Suprapubic skin (tissue), 4 donors: ENCODE data around the gene KRTAP1-3.

Experiments
- EP300 ChIP-seq: sonication (generic); formaldehyde crosslinking; IDR thresholded peaks from one replicate; pipeline ENCODE4 v1.6.1; 2017; ENCODE audit warnings: antibody characterized with exemption
- POLR2A ChIP-seq, 2 donors: fragments of 450-650 bp; IDR thresholded peaks; one replicate each; pipeline ENCODE4 v1.6.1; 2017; ENCODE audit warnings: antibody characterized with exemption in 2 of 2, mild to moderate bottlenecking in 2 of 2, moderate library complexity in 2 of 2
- POLR2AphosphoS5 ChIP-seq, 3 donors: sonication (generic); formaldehyde crosslinking; IDR thresholded peaks; one replicate each; pipeline ENCODE4 v1.6.1; 2017; ENCODE audit warnings: antibody characterized with exemption in 3 of 3
- TF ChIP-seq, protein P1 (sequence below), 2 donors: fragments of 200-600 bp in 1 of 2; fragments of 450-650 bp in 1 of 2; sonication (generic) in 1 of 2; IDR thresholded peaks; one replicate each; pipeline ENCODE4 v1.5.1; 2016 to 2019; ENCODE audit warnings: antibody characterized with exemption in 2 of 2, mild to moderate bottlenecking in 1 of 2, moderate library complexity in 1 of 2

GRCh38 chr17:41009936-41010335 lies 24.7 kb downstream of the KRTAP1-3 start:
- TF ChIP-seq EP300 (no peak), POLR2A (IDR thresholded peaks at IDR 0.05) (no peak), POLR2AphosphoS5 (IDR thresholded peaks at IDR 0.05) (no peak)
- TF ChIP-seq, protein P1, sequence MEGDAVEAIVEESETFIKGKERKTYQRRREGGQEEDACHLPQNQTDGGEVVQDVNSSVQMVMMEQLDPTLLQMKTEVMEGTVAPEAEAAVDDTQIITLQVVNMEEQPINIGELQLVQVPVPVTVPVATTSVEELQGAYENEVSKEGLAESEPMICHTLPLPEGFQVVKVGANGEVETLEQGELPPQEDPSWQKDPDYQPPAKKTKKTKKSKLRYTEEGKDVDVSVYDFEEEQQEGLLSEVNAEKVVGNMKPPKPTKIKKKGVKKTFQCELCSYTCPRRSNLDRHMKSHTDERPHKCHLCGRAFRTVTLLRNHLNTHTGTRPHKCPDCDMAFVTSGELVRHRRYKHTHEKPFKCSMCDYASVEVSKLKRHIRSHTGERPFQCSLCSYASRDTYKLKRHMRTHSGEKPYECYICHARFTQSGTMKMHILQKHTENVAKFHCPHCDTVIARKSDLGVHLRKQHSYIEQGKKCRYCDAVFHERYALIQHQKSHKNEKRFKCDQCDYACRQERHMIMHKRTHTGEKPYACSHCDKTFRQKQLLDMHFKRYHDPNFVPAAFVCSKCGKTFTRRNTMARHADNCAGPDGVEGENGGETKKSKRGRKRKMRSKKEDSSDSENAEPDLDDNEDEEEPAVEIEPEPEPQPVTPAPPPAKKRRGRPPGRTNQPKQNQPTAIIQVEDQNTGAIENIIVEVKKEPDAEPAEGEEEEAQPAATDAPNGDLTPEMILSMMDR (IDR thresholded peaks at IDR 0.05): no peak
